B cell (primary cell): ENCODE data around the gene IGF2BP3. TPM values are rescaled to one million over a fixed set of nuclear protein-coding genes. Genes with fewer than 3 reads are reported as not detected.

Experiments
- ATAC-seq: fragments of 200-7000 bp; cut with Tn5 transposase; one replicate; pipeline ENCODE4 v1.10.0; 2021; ENCODE audit warnings: low read depth, mild to moderate bottlenecking, moderate number of reproducible peaks, moderate library complexity
- CTCF ChIA-PET: fragments of 350-600 bp; sonication (Branson Sonifier 250); formaldehyde crosslinking; loops from one replicate; lab custom pipeline; 2021; ENCODE audit warnings: antibody characterized with exemption, inconsistent platforms; lab: Charles Lee
- POLR2A ChIA-PET: fragments of 350-600 bp; sonication (Branson Sonifier 250); formaldehyde crosslinking; loops from one replicate; lab custom pipeline; 2021; ENCODE audit warnings: antibody characterized with exemption; lab: Charles Lee
- DNase-seq: peaks from one replicate; pipeline ENCODE4 v3.0.0; 2013
- H2AFZ ChIP-seq: 2 replicates; pipeline ENCODE4 v1.6.1; 2012; ENCODE audit warnings: mild to moderate bottlenecking, low read depth, low read length; ENCODE audit not compliant: insufficient read depth, poor library complexity, severe bottlenecking
- H3K27ac ChIP-seq, 2 donors: 1 replicate in 1 of 2; 2 replicates in 1 of 2; pipeline ENCODE4 v1.5.1; 2012 to 2013; ENCODE audit warnings: low read length in 2 of 2, mild to moderate bottlenecking in 2 of 2, moderate library complexity in 1 of 2
- H3K27me3 ChIP-seq, 4 experiments: fragments of 200-600 bp in 1 of 4; sonication (generic) in 1 of 4; replicated peaks in 1 of 4; 1 replicate in 2 of 4; 2 replicates in 2 of 4; pipeline versions ENCODE4 v1.6.1 to v1.7.0; 2013 to 2016; ENCODE audit warnings: low read length in 3 of 4, mild to moderate bottlenecking in 2 of 4, mixed read lengths in 1 of 4, moderate library complexity in 1 of 4; ENCODE audit not compliant: insufficient read depth in 4 of 4, control insufficient read depth in 3 of 4; ENCODE audit errors: control extremely low read depth in 1 of 4
- H3K36me3 ChIP-seq, 2 experiments: replicated peaks in 1 of 2; 1 replicate in 1 of 2; 2 replicates in 1 of 2; pipeline versions ENCODE4 v1.6.1 to v1.7.1; 2013; ENCODE audit warnings: low read length in 1 of 2; ENCODE audit not compliant: insufficient read depth in 2 of 2, control insufficient read depth in 1 of 2; ENCODE audit errors: control extremely low read depth in 1 of 2, extremely low read depth in 1 of 2
- H3K4me1 ChIP-seq, 2 donors: fragments of 200-600 bp in 1 of 2; sonication (generic) in 1 of 2; 1 replicate in 1 of 2; 2 replicates in 1 of 2; pipeline versions ENCODE4 v1.5.1 to v1.6.1; 2013 to 2017; ENCODE audit warnings: low read length in 2 of 2; ENCODE audit not compliant: control insufficient read depth in 2 of 2, insufficient read depth in 2 of 2
- H3K4me2 ChIP-seq: replicated peaks from 2 replicates; pipeline ENCODE3; 2012; ENCODE audit warnings: mild to moderate bottlenecking, low read depth, low read length; ENCODE audit not compliant: poor library complexity, severe bottlenecking
- H3K4me3 ChIP-seq, 5 experiments: fragments of 200-600 bp in 1 of 5; sonication (generic) in 1 of 5; 1 replicate in 3 of 5; 2 replicates in 2 of 5; pipeline versions ENCODE4 v1.5.1 to v1.7.0; 2011 to 2016; ENCODE audit warnings: low read length in 4 of 5, mild to moderate bottlenecking in 4 of 5, low read depth in 2 of 5, control low read depth in 1 of 5, moderate library complexity in 1 of 5; ENCODE audit not compliant: insufficient read depth in 1 of 5; ENCODE audit errors: control extremely low read depth in 1 of 5, extremely low read depth in 1 of 5
- H3K79me2 ChIP-seq: fragments of 200-600 bp; sonication (generic); one replicate; pipeline ENCODE4 v1.6.0; 2016; ENCODE audit warnings: low read length; ENCODE audit not compliant: control insufficient read depth, insufficient read depth
- H3K9ac ChIP-seq: fragments of 200-600 bp; sonication (generic); 2 replicates; pipeline ENCODE4 v1.6.1; 2017; ENCODE audit warnings: mild to moderate bottlenecking, low read length, moderate library complexity
- H3K9me3 ChIP-seq, 3 donors: one replicate each; pipeline versions ENCODE4 v1.6.1 to v1.7.1; 2013; ENCODE audit warnings: low read length in 2 of 3; ENCODE audit not compliant: control insufficient read depth in 2 of 3, insufficient read depth in 1 of 3; ENCODE audit errors: control extremely low read depth in 1 of 3
- H4K20me1 ChIP-seq: 2 replicates; pipeline ENCODE4 v1.6.0; 2012; ENCODE audit warnings: mild to moderate bottlenecking, low read length; ENCODE audit not compliant: insufficient read depth, control insufficient read depth, poor library complexity, severe bottlenecking
- H3K27ac Mint-ChIP-seq: one replicate; pipeline ENCODE4 v1.8.0; 2021; ENCODE audit warnings: mixed read lengths
- H3K27me3 Mint-ChIP-seq: one replicate; pipeline ENCODE4 v1.8.0; 2021; ENCODE audit warnings: mixed read lengths
- H3K4me1 Mint-ChIP-seq: one replicate; pipeline ENCODE4 v1.8.0; 2021; ENCODE audit warnings: mixed read lengths
- H3K4me3 Mint-ChIP-seq: one replicate; pipeline ENCODE4 v1.8.0; 2021; ENCODE audit warnings: mixed read lengths
- H3K9me3 Mint-ChIP-seq: one replicate; pipeline ENCODE4 v1.8.0; 2022; ENCODE audit warnings: mixed read lengths; ENCODE audit not compliant: insufficient read depth
- CTCF ChIP-seq: fragments of 200-600 bp; IDR thresholded peaks from one replicate; pipeline ENCODE4 v1.8.0; 2022; ENCODE audit warnings: antibody characterized with exemption, mild to moderate bottlenecking
- EZH2 ChIP-seq: IDR thresholded peaks from 2 replicates; pipeline ENCODE4 v1.6.1; 2012; ENCODE audit warnings: borderline replicate concordance, low read depth, mild to moderate bottlenecking, moderate library complexity, low read length; ENCODE audit not compliant: insufficient read depth, poor library complexity, severe bottlenecking
- WGBS: methylation state at CpG from one replicate; pipeline ENCODE4 v1.1.5; 2013; ENCODE audit warnings: missing lambda C conversion rate; ENCODE audit not compliant: insufficient coverage; 5-methylcytosine and 5-hydroxymethylcytosine counted together
- intact Hi-C: fragments of 100-400 bp; cut with micrococcal nuclease; formaldehyde crosslinking; loops from one replicate; pipeline ENCODE4 v1.10.0; 2022
- polyA plus RNA-seq: library from polyadenylated mRNA; depleted of rRNA; stranded (reverse); fragments of >200 nt; gene quantifications from 2 replicates; pipeline ENCODE4 v1.2.3, GENCODE V29; 2012
- total RNA-seq, 2 donors: library from RNA; stranded (reverse); fragments of 120-200 nt in 1 of 2; gene quantifications; 1 replicate in 1 of 2; 2 replicates in 1 of 2; pipeline versions ENCODE4 v1.2.3 to v1.2.4, GENCODE V29; 2013 to 2022

Gene IGF2BP3
- total and polyA plus RNA-seq, 2 donors (not counting 1 experiment from before 2014, with no cell fraction given) = 0.63 to 10.0 TPM

DNA sequence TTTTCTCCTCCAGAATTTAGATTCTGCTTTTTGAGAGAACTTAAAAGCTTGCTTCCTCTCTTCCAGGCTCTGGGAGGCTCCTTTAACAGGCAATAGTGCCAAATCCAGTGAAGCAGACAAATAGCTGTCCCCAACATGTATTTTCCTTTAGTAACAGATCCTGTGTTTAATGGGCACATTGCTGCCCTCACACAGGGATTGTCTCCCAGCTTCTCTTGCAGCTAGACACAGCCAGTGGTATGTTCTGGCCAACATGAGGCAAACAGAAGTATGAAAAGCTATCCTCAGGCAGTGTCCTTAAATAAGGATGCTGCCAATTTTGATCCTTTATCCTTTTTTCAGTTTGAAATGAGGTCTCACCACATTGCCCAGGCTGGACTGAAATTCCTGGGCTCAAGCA is 132.9 kb downstream of the IGF2BP3 start:
- no peaks in the 10 kb centered on the region for H3K79me2 ChIP-seq
- no peaks in the 10 kb centered on the region for H3K4me1 Mint-ChIP-seq
- H3K9me3 ChIP-seq = peaks cover 0 to 10% (median 0%) of the 10 kb centered on the region in 3 donors
- no peak for TF ChIP-seq CTCF
- TF ChIP-seq EZH2 = no peak
- peaks cover 3 to 4% of the 10 kb centered on the region in 2 experiments for H3K36me3 ChIP-seq
- H3K27me3 Mint-ChIP-seq = no peaks in the 10 kb centered on the region
- H3K27me3 ChIP-seq = no peaks in the 10 kb centered on the region
- H3K4me3 ChIP-seq = no peak overlapping the region
- H3K9ac ChIP-seq = no peak overlapping the region
- no peak for DNase-seq
- H4K20me1 ChIP-seq = no peaks in the 10 kb centered on the region
- H2AFZ ChIP-seq = no peak overlapping the region
- no peaks in the 10 kb centered on the region for H3K9me3 Mint-ChIP-seq
- H3K4me3 Mint-ChIP-seq = no peak overlapping the region
- ChIA-PET CTCF (interaction anchor here (0.8 to 1.1 kb wide), 2 partner anchors 12 to 124 kb away, joined by 3 to 5 read pairs; no protein-coding TSS in a partner anchor), POLR2A (no interaction called here)
- no peak overlapping the region for H3K27ac ChIP-seq
- H3K4me2 ChIP-seq = no peak overlapping the region
- intact Hi-C loops = no loop called here
- H3K27ac Mint-ChIP-seq = no peak overlapping the region
- H3K4me1 ChIP-seq = no peaks in the 10 kb centered on the region
- ATAC-seq = no peak

DNA sequence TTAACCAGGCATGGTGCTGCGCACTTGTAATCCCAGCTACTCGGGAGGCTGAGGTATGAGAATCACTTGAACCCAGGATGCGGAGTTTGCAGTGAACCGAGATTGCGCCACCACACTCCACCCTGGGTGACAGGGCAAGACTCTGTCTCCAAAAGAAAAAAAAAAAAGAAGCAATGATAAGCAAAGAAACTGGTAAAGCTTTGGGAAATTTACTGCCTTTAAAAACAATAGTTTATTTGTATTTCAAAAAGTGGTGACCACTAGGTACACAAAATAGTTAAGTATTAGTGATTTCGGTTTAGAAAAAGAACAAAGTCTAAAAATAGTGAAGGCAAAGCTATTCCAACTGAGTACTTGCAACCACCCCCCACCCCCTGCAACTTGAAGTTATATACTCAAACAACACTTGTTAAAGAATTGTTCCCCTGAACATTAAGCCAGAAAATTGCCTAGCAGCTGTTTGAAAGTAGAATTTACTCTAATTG is 133.4 kb downstream of the IGF2BP3 start:
- ATAC-seq = no peak
- Mint-ChIP-seq H3K4me3 (no peak overlapping the region), H3K27me3 (no peaks in the 10 kb centered on the region), H3K27ac (no peak overlapping the region), H3K9me3 (no peaks in the 10 kb centered on the region), H3K4me1 (no peaks in the 10 kb centered on the region)
- ChIA-PET POLR2A (no interaction called here), CTCF (interaction anchor here (1.1 kb wide), 1 partner anchor 125 kb away, joined by 5 read pairs; no protein-coding TSS in a partner anchor)
- Histone ChIP-seq H3K27ac (no peak overlapping the region), H3K4me3 (no peak overlapping the region), H3K9ac (no peak overlapping the region), H3K9me3 (peaks cover 0 to 10% (median 0%) of the 10 kb centered on the region in 3 donors), H3K4me2 (no peak overlapping the region), H3K79me2 (no peaks in the 10 kb centered on the region), H4K20me1 (no peaks in the 10 kb centered on the region), H3K36me3 (peaks cover 3 to 4% of the 10 kb centered on the region in 2 experiments), H3K27me3 (no peaks in the 10 kb centered on the region), H3K4me1 (no peaks in the 10 kb centered on the region), H2AFZ (no peak overlapping the region)
- no peak for TF ChIP-seq EZH2
- TF ChIP-seq CTCF = no peak
- intact Hi-C loops = no loop called here
- WGBS = 100% methylated on average over 2 of the region's 6 CpGs
- no peak for DNase-seq
